Nephron (organoid): ENCODE results near the gene ULK4.

ENCODE experiments used
- H3K27ac Mint-ChIP-seq, 3 experiments: 2 replicates each; pipeline ENCODE4 v1.8.0; 2020; ENCODE audit warnings: mixed read lengths in 3 of 3, mild to moderate bottlenecking in 2 of 3, moderate library complexity in 1 of 3
- H3K27me3 Mint-ChIP-seq: 2 replicates; pipeline ENCODE4 v1.8.0; 2021; ENCODE audit warnings: low read depth, mild to moderate bottlenecking, moderate library complexity, mixed read lengths
- H3K36me3 Mint-ChIP-seq: 2 replicates; pipeline ENCODE4 v1.8.0; 2020; ENCODE audit warnings: low read depth, mixed read lengths
- H3K4me1 Mint-ChIP-seq: 2 replicates; pipeline ENCODE4 v1.8.0; 2020; ENCODE audit warnings: mixed read lengths
- H3K4me3 Mint-ChIP-seq, 3 experiments: 2 replicates each; pipeline ENCODE4 v1.8.0; 2020; ENCODE audit warnings: mild to moderate bottlenecking in 3 of 3, mixed read lengths in 3 of 3, moderate library complexity in 2 of 3
- H3K9me3 Mint-ChIP-seq: 2 replicates; pipeline ENCODE4 v1.8.0; 2020; ENCODE audit warnings: mixed read lengths
- CTCF ChIP-seq, 3 experiments: fragments of 200-600 bp; sonication (generic); IDR thresholded peaks; one replicate each; pipeline ENCODE4 v1.5.0; 2021; ENCODE audit warnings: antibody characterized with exemption in 3 of 3; ENCODE audit not compliant: unreplicated experiment in 3 of 3

Gene ULK4

GRCh38 chr3:41523897-41524296 is 438.0 kb downstream of the ULK4 start:
- Mint-ChIP-seq H3K4me1 (no peaks in the 10 kb centered on the region), H3K36me3 (no peaks in the 10 kb centered on the region), H3K9me3 (no peaks in the 10 kb centered on the region)

GRCh38 chr3:41522612-41523011 is 439.3 kb downstream of the ULK4 start:
- no peaks in the 10 kb centered on the region for H3K9me3 Mint-ChIP-seq
- no peaks in the 10 kb centered on the region for H3K4me1 Mint-ChIP-seq
- H3K4me3 Mint-ChIP-seq, result no peak overlapping the region
- no peaks in the 10 kb centered on the region for H3K36me3 Mint-ChIP-seq
- H3K27ac Mint-ChIP-seq, result no peak overlapping the region
- H3K27me3 Mint-ChIP-seq, result no peaks in the 10 kb centered on the region
- no peak for TF ChIP-seq CTCF (IDR thresholded peaks at IDR 0.05; ENCODE audit: unreplicated experiment in 3 of 3)

More at GRCh38 chr3:41523897-41524296, 438.0 kb downstream of the ULK4 start:
- Mint-ChIP-seq H3K27ac (no peak overlapping the region), H3K4me3 (no peak overlapping the region), H3K27me3 (no peaks in the 10 kb centered on the region)
- TF ChIP-seq CTCF (IDR thresholded peaks at IDR 0.05; ENCODE audit: unreplicated experiment in 3 of 3), result no peak

- Mint-ChIP-seq H3K4me1 (no peaks in the 10 kb centered on the region), H3K36me3 (no peaks in the 10 kb centered on the region), H3K9me3 (no peaks in the 10 kb centered on the region), H3K27ac (no peak overlapping the region), H3K4me3 (no peak overlapping the region), H3K27me3 (no peaks in the 10 kb centered on the region)
- TF ChIP-seq CTCF (IDR thresholded peaks at IDR 0.05; ENCODE audit: unreplicated experiment in 3 of 3), result no peak
Measured at GRCh38 chr3:41521010-41521655, 440.8 kb downstream of the ULK4 start.

DNA sequence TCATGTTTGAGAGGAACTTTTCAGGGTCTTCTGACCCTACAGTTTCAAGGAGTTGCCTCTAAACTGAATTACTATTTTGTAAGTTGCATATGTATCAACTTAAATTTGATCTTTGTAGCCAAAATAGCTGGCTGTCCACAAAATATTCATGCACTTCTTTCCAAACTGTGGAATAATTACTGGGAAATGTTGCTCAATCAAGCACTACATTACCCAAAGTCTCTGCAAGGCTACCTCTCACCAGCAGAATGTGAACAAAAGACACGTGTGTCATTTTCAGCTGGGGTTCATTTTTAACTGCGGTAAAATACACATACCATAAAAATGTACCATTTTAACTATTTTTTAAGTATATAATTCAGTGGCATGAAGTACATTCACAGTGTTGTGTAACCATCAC is 442.2 kb downstream of the ULK4 start:
- no peak overlapping the region for H3K27ac Mint-ChIP-seq
- H3K4me1 Mint-ChIP-seq, result no peaks in the 10 kb centered on the region
- no peaks in the 10 kb centered on the region for H3K27me3 Mint-ChIP-seq
- no peak overlapping the region for H3K4me3 Mint-ChIP-seq
- H3K9me3 Mint-ChIP-seq, result peaks cover 4% of the 10 kb centered on the region
- TF ChIP-seq CTCF (IDR thresholded peaks at IDR 0.05; ENCODE audit: unreplicated experiment in 3 of 3), result no peak
- H3K36me3 Mint-ChIP-seq, result no peaks in the 10 kb centered on the region

DNA sequence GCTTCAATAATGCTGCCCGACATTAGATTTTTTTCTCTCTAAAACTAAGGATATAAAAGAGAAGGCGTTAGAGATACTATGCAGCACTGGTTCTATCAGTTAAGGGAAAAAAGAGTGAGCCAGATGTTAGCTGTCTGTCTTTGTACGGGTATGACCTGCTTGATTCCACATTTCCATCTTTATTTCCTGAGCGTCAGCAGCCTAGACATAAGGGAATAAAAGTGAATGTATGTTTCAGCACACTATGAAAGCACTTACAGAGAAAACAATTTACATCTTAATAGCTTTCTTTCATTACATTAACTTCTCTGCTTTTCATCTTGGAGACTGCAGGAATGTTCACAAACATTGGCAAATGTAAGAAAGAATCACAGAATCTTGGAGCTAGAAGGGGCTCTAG is 443.3 kb downstream of the ULK4 start:
- Mint-ChIP-seq H3K27me3 (no peaks in the 10 kb centered on the region), H3K27ac (no peak overlapping the region), H3K4me1 (no peaks in the 10 kb centered on the region), H3K4me3 (no peak overlapping the region), H3K9me3 (peaks cover 4% of the 10 kb centered on the region), H3K36me3 (no peaks in the 10 kb centered on the region)
- no peak for TF ChIP-seq CTCF (IDR thresholded peaks at IDR 0.05; ENCODE audit: unreplicated experiment in 3 of 3)

- TF ChIP-seq CTCF (IDR thresholded peaks at IDR 0.05; ENCODE audit: unreplicated experiment in 3 of 3), result no peak
- Mint-ChIP-seq H3K4me3 (no peak overlapping the region), H3K27ac (no peak overlapping the region), H3K4me1 (no peaks in the 10 kb centered on the region), H3K27me3 (no peaks in the 10 kb centered on the region), H3K36me3 (no peaks in the 10 kb centered on the region), H3K9me3 (peaks cover 41% of the 10 kb centered on the region)
Measured at GRCh38 chr3:41508063-41508696, 453.7 kb downstream of the ULK4 start.
